HK-2 (cell line): Measurements from ENCODE around the gene LTO1.
A peak's percentile ranks its signal among the peaks of the same experiment; 100 is the strongest.

Experiments used
- DNase-seq: peaks from one replicate; pipeline ENCODE4 v3.0.0-alpha.2; 2018; ENCODE audit not compliant: unreplicated experiment

Gene LTO1

DNA sequence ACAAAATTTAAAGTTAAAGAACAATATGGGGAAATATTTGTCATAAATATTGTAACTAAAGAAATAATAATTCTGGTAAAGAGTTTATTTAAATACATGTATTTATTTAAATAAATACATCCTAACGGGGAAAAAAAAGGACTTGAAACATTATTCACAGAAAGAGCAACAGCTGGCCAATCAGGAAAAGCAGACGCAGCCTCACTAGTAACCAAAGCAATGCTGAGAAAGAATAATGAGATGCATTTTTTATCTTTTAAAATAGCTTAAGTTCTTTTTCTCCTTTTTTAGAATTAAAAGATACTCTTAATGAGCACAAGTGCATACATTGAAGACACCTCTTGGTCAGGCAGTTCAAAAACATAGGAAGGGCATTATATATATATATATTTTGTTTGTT lies 2.6 kb upstream of the LTO1 start:
- DNase-seq: no peak

DNA sequence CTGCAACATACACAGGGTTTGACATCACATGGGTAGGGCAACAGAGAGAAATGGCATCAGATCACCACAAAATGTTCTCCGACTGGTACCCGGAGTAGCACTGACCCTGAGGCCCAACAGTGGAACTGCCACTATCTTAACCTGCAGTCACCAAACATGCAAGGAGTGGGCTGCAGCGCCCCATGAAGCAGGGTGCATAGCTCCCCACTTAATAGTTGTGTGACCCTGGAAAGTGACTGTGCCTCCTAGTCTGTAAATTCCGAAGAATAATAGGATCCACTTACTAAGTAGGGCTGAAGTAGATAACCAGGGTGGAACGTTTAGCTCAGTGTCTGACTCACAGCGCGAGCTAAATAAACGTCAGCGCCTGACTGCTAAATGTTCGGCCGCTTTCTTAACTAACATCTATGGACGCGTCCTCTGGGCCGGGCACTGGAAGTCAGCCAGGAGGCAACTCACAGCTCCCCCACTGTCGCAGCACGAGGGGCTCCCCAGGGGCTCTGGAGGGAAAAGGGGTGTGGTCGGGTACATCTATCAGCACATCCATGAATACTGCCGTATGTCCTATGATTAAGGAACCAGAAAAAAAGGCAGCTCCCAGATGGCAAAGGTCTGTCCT lies 777 bp downstream of the LTO1 start:
- DNase-seq: peak; percentile 44

DNA sequence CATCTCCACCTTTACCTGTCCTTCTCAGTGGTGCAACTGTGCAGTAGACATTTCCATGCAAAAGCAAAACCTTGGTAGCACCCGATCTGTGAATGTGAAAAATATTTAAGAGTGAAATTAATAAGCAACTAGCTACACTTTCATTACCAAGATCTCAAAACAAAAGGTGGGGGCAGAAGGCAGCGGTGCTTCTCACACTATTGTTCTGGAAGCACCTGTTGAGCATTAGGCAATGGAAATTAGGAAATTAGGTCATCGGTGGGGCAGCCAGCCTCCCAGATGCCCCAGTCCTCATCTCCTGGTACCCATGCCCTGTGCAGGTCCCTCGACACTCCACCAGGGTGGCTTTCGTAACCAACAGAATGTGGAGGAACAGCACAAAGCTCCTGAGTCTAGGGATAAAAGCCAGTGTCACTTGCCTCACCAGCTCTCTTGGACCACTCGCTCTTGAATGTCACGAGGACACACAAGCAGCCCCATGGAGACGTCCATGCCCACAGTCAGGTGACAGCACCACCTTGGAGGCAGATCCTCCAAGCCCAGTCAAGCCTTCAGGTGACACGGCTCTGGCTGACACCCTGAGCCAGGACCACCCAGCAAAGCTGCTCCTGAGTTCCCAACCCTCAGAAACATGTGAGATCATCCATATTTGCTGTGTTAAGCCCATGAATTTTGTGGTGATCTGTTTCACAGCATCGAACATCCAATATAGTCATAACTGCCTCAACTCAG lies 3.3 kb downstream of the LTO1 start:
- no peak for DNase-seq

DNA sequence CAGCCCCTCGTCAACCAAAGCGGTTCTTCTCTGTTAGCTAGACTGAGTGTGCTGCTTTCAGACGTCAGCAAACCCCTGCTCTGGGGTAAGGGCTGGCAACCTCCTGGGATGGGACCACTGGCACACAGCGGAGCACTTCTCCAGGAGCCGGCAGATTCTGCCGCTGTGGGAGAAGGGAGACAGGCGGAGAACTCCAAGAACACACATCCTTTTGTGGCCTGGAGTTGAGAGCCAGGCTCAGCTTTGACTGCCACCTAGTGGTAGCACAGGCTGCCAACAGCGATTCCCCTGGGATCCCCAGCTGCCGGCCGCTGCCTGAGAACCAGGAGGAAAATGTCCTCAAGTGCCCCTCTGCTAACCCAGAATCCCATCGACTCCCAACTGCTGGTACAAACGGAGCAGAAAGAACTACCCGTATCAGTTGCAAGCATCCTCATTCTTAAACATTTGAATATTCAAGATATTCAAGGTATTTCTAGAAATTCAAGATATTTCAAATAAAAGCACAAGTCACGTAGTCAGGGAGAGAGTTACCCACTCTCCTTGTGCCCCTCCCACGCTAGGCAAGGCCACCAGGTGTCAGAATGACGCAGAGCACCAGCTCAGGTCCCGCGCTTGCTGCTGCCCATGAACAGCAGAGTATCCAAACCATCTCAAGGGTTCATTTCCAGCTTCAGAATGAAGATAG lies 4.9 kb downstream of the LTO1 start:
- peak; percentile 63 for DNase-seq

DNA sequence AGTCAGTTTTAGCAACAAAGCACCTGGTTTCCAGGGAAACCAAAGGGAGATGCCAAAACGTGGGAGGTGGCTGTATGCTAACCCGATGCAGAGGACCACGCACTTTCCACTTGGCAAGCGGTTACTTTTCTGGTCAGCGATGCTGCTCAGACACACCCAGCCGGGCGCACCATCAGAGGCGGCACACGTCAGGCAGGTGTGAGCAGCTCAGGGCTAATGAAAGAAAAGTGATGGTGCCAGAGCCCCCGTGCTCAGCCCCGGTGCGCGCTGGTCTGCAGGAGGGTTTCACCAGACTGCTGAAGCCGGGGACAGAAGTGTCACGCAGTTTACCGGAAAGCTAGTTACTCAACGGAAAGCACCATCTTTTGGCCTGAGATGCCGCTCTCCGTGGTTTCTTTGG lies 5.7 kb downstream of the LTO1 start:
- DNase-seq: no peak

DNA sequence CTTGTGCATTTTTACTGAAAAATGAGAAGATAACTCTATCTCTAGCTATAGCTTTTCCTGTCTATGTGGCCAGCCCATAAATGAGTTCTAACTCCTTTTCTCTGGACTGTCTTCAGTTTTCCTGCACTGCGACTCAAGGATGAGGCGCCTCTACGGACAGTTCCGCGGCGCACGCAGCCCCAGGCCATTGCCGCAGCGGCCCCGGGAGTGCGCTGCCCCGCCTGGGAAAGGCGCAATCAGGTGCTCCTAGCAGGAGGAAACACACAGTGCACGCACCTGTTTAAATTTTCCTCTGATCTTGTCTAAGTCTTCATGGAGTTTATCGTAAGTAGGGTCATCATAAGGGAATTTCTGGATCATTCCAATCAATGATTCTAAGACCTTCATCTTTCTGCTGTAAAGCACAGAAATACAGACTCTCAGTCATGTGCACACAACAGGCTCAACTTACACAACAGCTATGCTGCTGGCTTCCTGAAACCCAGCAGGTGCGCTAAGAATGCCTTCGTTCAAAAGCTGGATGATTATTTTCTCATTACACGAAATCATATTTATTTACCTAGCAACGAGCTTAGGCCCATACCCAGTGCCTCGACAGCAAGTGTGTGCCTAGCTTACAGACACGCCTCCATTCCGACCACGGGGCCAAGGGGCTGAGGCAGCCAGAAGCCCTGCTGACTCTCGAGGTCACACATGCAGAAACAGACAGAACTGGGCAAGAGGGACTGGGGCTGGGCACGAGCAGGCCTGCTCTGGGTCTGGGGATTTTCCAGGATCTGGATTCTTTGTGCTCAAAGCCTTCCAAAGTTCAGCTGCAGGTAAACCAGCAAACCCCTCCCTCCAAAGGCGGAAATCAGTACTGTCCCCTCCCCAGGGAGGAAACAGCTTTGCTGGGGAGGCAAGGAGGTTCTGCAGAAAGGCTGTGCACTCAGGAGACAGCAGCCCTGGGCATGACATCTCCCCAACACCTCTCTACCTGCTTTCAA lies 7.2 kb downstream of the LTO1 start:
- DNase-seq: no peak

DNA sequence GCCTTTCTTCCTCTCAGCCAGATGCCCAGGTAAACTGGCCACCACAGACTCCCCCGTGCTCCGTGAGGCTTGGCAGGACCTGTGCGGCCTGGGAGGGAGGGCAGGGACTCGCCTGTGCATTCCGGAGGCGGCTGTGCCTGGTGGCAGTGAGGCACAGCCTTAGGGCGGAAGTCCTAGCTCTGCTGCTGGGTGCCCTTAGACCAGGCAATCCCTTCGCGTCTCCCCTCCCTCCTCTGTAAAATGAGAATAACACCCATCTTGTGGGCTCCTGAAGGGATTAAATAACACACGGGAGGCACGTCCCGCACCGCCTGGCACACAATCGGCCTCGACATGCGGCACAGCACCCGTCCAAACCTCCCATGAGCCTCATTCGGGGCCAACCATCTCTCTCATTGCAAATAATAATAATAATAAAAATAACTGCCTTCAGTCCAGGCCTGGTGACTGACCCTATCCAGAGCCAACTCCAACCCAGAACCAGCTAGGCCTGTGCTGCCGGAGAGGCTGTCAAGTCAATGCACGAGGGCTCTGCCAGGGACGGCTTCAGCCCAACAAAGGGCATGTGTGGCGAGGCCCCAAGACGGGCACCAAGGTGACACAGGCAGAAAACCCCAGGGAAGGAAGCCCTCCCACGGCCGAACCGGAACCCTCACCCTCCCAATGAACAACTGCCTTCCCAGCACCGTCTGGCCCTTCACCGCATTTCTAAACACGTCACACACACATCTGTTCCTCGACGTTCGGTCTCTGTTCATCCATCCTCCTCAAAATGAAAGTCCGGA lies 8.2 kb downstream of the LTO1 start:
- no peak for DNase-seq

DNA sequence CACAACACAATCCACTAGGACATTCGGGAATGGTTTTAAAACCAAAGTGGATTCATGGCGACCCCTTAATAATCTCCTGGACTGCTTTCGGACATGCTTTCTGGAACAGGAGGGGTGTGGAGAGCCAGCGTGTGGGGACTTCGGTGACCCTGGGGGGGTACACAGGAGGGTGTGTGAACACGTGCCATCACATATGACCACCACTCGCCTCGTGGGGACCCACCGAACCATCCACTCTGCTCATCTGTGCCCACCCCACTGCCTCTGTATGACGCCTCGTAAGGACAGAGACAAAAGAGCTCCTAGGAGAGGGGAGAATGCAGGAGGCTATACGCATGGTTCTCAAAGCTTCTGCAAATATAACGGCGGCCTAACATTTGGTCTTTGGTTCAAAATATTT lies 8.9 kb downstream of the LTO1 start:
- no peak for DNase-seq

DNA sequence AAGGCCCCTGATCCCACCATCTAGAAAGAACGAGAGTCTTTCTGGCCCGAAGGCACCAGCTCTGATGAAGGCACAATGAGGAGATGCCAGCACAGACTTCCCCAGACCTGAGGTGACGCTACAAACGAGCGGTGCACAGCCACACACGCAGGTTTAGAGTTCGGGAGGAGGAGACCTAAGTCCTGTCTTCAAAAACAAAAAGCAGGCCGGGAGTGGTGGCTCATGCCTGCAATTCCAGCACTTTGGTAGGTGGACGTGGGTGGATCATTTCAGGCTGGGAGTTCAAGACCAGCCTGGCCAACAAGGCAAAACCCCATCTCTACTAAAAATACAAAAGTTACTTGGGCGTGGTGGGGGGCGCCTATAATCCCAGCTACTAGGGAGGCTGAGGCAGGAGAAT lies 9.5 kb downstream of the LTO1 start:
- no peak for DNase-seq

DNA sequence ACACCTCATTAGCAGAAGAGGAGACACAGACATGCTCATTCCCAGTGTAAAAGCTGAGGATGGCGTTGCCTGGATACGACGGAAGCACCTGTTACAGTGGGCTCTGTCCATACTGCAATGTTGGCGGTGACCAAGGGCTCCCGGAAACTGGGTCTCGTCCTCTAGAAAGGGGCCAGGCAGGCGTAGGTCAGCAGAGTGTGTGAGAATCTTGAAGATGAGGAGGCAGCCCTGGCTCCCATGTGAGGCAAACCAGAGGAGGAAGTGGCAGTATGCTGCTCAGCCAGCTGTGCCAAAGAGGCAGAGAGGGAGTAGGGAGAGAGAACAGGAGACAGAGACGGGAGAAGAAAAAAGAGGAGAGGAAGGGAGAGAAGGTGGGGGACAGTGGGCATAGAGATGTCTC lies 10.3 kb downstream of the LTO1 start:
- DNase-seq: no peak

DNA sequence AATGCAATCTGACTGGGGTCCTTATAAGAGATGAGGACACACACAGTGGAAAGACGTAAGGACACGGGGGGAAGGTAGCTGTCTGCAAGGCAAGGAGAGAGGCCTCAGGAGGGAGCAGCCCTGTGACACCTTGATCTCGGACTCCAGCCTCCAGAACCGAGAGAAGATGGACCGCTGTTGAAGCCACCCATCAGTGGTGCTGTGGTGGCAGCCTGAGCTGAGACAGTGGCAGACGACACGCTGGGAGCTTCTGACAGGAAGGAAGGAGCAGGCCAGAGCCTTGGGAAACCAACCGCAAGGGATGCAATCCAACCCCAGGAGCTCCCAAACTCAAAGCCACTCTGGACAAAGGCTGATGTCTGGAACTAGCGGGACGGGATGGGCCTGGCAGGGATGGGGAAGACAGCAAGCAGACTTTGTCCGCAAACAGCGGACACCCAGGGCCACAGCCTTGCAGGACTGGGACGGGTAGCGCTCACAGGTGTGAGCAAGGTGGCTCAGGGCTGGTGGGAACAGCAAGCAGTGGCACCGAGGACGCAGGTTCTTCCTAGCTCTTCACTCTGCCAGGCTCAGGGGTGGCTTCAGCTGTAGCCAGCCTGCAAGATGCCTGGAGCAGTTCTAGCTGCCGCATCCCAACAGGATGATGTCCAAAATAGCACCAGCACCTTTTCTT lies 10.9 kb downstream of the LTO1 start:
- DNase-seq: no peak

DNA sequence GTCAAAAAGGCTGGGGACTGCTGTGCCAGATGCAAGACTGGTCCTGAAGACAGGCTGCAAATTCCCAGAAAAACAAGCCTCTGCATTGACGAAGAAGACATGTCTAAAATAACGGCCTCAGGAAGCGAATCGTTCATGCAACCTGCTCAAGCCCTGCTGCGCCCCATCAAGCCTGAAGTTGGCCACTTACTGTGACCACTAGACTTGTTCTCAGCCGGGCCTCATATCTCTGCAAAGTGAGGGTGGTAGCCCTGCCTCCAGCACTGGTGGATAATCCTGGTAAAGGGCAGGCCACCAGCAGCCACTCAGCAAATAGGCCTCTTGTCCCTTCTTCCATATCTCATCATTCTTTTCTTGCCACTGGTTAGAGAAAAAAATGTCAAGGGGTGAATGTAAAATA lies 11.8 kb downstream of the LTO1 start:
- no peak for DNase-seq

DNA sequence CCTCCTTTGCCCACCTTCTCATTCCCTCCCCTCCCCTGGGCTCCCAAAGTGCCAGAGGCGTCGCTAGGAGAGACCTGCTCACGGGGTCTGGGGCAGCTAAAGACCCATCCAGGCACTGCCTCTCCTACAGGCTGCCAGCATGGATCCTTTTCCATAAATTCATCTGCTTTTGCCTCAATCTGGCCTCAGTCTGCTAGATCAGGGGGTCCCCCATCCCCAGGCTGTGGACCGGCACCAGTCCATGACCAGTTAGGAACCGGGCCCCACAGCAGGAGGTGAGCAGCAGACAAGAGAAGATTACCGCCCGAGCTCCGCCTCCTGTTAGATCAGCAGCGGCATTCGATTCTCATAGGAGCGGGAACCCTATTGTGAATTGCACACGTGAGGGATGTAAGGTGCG lies 12.3 kb downstream of the LTO1 start:
- DNase-seq: no peak

DNA sequence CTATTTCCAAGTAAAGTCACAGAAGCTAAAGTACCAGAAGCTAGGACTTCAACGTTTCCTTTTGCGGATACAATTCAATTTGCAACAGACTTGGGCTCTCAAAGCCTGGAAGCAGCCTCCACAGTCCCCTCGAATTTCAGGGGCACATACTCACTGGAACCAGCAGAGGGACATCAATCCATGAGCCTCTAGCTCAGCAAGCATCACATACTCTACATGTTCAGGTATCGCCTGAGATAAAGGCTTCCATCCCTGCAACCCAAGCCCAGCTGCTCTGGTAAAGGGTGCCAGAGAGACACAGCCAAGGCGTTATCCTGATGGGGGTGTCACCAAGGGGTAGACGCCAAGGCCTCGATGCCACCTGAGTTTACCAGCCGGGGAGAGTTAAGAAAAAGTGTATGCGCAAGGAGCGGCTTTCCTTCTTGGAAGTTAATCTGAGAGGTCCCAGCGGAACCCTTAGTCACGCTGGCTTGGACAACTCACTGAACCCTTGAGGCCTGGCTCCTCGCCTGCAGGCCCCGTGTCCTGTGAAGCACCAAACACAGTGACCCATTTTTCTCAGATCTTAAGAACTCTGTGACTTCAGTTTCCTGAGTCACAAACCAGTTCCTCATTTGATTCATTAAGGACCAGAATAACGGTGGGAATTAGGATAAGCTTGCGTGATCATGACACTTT lies 13.0 kb downstream of the LTO1 start:
- DNase-seq: no peak

DNA sequence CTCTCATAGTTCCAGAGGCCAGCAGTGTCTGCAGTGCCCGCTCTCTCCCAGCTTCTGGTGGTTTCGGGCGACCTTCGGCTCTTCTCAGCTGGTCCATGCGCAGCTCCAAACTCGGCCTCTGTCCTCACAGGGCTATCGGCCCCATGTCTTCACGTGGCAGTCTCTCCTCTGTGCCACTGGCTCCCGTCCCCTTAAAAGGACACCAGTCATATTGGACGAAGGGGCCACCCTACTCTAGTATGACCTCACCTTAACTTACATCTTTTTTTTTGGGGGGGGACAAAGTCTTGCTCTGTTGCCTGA lies 13.8 kb downstream of the LTO1 start:
- DNase-seq: no peak

DNA sequence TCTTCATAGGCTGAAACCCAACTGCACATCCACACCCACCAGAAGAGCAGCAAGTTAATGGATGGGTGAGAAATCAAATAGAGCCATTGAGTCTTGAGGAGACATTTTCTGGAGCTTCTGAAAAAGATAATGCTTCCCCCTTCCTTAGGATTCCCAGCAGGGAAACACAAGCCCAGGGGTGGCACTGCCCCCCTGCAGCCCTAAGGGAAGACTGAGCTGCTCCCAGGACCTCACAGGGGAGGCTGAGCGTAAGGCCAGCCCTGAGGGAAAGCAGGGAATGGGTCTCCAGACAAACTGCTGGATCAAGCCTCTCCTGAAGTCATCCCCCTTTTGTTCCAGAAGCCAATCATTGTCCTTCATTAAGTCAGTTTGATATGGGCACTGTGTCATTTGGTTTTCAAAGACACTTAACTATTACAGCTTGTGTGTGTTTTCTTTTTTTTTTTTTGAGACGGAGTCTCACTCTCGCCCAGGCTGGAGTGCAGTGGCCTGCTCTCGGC lies 15.1 kb downstream of the LTO1 start:
- DNase-seq: no peak

DNA sequence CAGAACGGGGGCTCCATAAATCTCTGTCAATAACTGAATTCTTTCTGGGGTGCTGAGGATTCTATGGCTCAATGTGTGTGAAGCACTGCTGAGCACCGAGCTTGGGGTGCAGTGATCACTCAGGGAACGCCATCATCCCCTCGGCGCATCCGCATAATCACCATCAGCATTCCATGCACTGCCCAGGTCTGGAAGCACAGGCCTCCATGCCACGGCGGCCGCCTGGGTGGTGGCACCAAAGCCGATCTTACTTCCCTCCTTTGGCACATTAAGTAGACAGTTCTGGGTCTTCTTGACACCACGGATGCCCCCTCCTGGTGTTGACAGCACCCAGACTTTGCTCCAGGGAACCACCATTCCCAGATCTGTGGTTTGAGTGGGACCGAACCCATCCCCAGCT lies 15.6 kb downstream of the LTO1 start:
- no peak for DNase-seq

DNA sequence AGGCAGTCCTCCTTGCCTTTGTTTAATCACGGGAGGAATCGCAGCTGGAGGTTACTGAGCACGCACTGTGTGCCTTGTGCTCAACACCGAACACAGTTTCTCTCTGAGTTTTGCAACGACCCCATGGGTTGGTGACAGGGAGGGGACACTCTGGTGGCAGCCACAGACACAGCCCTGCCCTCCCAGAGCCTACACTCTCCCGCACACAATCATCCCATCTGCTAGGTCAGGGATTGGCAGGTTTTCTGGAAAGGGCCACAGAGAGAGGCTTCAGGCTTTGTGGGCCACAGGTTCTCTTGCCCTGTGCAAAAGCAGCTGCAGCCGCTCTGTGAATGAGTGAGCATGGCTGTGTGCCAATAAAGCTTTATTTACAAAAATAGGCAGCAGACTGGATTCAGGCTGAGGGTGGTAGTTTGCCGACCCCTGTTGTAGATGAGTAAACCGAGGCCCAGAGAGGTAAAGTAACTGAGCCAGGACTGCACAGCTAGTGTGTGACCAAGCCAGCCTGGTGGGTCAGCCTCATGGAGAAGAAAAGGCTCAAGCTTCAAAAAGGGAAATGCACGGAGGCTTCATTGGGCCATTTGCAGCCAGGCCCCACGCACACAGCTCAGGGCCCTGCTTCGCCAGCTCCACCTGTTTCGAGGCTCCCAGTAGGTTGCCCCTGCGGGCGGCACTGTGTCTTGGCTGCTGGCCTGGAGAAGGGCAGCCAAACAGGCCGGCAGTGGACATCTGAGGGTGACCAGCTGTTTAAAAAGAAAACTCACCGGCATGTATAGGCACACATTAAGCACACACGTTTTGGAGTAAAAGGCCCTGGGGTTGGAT lies 16.3 kb downstream of the LTO1 start:
- DNase-seq: no peak

DNA sequence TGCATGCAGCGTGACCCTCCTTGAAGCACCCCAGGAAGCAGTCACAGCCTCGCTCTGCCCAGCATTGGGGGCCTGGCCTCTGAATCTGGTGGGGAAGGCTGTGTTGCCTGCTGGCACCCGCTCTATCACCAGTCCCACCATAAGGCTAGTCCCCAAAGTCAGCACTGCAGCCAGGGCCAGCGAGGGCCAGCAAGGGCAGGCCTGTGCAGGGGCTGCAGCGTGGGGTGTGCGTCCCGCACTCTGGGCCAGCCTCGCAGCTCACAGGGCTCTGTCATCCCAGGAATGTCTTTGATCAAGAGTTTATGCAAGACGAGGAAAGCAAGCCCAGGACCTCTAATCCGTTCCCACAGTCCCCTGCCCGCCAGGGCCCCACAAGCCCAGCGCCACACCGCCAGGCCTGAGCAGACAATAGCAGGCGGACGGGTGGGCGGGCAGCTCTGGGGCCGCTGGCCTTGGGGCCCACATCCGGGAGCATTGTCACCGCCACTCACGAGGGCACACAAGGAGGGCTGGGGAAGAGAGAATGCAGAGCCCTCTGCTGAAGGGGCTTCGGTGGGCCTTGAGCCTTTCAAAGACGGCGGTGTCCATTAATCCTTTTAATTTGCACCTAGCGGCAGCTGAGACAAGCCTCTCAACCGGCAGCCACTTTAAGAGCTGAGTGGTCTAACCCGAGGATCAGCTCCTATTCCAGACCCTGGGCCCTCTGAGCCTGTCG lies 17.1 kb downstream of the LTO1 start:
- DNase-seq: no peak
